Left ventricle myocardium superior (tissue), 1 donor: ENCODE data around the gene SELENOP. TPM values are rescaled to one million over a fixed set of nuclear protein-coding genes. Genes with fewer than 3 reads are reported as not detected.
"Not testable (repeated sequence)": the region's sequence is repeated elsewhere in the genome, so short reads cannot be mapped to it uniquely, and the experiment has no call there.

Experiments used
- ATAC-seq: fragments of 200-7000 bp; cut with Tn5 transposase; one replicate; pipeline ENCODE4 v1.9.1; 2020; ENCODE audit warnings: mild to moderate bottlenecking, moderate library complexity
- DNase-seq: peaks from one replicate; pipeline ENCODE4 v3.0.0-alpha.2; 2020
- intact Hi-C: fragments of 100-400 bp; cut with micrococcal nuclease; formaldehyde crosslinking; loops from one replicate; pipeline ENCODE4 v1.11.0; 2022
- total RNA-seq: library from RNA; stranded (reverse); fragmentation: NEBNext Ultra II Directional; extraction: Animal tissue kit (Norgen Biotek cat#: 25700); gene quantifications from one replicate; pipeline ENCODE4 v1.2.1, GENCODE V29; 2021
- donor health status: DM: no; HTN: yes; CAD: no; lungs with severe emphysema.

The SELENOP gene
- total RNA-seq, 1 donor from 2014 or later = 297 TPM

DNA sequence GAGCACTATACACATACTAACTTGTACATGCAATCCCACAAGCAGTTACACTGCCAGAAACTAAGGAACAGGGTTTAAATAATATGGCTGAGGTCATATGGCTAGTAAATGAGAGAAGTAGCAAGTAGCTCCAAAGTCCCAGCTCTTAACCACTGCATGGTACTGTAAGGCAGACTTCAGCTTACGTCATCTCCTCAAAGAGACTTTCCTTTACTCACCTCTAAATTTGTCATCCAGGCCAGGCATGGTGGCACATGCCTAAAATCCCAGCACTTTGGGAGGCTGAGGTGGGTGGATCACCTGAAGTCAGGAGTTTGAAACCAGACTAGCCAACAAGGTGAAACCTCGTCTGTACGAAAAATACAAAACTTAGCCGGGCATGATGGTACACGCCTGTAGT lies 20.4 kb upstream of the SELENOP start:
- intact Hi-C loops = no loop called here
- ATAC-seq (no peak), DNase-seq (no peak)

DNA sequence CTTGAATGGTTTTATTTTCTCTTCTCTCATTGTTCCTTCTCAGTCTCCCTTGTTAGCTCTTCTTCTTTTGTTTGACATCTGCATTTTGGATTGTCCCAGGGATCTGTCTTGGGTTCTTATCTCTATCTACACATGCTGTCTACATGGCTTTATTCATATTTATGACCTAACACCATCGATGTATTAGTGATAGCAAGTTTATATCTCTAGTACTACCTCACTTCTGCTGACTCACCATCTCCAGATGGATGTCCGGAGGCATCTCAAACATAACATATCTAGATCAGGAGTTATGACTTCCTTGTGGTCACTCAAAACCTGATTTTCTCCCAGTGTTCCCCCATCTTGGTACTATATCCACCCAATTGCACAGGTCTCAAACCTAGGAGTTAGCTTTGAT lies 19.2 kb upstream of the SELENOP start:
- intact Hi-C loops = no loop called here
- no peak for ATAC-seq
- no peak for DNase-seq

DNA sequence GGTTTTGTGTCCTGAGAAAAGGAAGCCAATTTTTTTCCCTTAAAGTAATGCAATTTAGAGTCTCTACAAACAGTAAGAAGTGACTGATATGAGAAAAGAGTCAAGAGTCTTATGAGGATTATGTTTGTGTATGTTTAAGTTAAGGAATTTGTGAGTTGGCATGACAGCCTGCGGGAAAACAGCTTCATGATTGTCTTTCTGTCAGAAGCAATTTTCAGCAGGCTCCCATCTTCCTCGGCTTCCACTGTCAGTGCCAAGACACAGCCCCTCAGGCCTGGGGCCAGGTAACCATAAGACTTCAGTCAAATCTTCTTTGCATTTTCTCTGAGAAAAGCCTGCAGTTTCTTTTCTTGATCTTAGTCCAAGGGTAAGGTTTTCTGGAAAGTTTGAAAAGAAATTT lies 17.0 kb upstream of the SELENOP start:
- no peak for DNase-seq
- ATAC-seq = no peak
- intact Hi-C loops = no loop called here

DNA sequence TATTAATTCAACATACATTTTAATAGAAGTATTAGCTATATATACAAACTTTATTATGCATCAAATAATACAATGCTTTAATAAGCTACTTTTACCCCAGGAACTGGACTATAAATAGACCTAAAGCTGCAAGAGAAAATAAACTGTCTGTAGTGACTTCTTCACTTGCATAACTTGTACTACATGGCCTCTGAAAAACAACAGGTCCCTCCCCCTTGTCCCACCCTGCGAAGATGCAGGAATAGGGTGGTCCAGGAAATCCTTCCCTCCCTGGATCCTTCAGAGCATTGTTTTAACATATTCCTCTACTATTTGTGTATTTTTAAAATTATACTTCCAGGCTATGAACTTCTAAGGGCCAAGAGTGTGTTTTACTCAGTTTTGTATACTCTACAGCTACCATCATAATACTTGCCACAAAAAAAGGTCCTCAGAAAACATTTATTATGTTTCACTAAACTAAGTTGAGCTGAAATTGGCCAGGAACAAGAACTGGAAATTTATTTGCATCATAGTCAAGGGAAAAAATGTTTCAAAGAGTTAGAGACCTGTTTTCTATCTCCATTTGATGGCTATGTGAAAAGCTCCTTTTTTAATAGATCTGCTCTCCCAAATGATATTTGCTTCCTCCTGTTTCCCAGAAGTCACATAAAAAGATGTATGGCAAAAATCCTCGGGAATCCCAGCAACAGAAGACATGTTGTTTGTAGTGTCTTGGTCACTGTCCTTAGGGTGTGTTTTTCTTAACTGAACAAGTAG lies 15.2 kb upstream of the SELENOP start:
- intact Hi-C loops = no loop called here
- ATAC-seq = no peak
- DNase-seq = no peak

DNA sequence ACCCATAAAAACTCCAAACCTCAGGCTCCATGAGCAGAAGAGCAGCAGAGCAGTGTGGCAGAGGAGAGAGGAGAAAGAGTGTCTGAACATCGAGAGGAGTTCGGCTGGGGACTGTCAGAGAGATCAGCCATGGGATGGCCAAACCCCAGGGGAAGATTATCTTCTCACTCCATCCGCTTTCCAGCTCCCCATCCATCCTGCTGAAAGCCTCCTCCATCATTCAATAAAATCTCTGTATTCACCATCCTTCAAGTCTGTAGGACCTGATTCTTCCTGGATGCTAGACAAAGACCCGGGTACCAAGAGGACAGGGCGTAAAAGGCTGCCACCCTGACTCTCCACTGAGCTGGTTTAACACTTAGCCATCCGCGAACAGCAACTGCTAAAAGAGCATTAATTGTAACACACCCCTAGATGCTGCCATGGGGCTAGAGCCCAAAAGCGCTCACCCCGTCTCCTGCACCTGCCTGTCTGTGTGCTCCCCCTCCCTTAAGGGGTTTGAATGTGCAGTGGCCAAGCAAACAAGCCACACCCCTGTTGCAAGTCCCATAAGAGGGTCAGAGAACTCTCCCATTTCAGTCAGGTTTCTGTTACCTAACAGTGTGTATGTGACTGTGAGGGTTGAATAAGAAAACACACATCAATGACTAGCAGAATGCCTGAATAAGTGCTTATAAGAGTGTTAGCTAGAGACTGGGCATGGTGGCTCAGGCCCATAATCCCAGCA lies 13.9 kb upstream of the SELENOP start:
- intact Hi-C loops = no loop called here
- ATAC-seq (no peak), DNase-seq (no peak)

GRCh38 chr5:42824347-42824976 lies 12.8 kb upstream of the SELENOP start:
- ATAC-seq (no peak), DNase-seq (no peak)
- intact Hi-C loops = no loop called here

DNA sequence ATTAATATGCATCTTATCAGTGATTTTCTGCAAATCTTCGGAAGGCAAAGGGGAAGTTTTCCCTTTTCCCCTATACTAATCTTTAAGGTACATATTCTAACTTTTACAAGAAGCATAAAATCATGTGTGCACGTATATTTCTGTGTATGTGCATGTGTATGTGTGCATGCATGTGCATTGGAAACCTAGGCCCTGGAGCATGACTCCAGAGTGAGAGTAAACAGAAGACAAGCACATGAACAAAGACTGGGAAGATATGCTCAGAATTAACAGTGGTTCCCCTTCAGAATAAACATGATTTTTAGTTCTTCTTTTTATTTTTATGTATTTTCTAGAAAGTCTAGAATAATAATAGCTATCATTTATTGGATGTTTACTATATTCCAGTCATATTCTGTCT lies 10.9 kb upstream of the SELENOP start:
- no peak for DNase-seq
- intact Hi-C loops = no loop called here
- no peak for ATAC-seq

- no peak for ATAC-seq
Observed at GRCh38 chr5:42819745-42820144, 8.1 kb upstream of the SELENOP start.

DNA sequence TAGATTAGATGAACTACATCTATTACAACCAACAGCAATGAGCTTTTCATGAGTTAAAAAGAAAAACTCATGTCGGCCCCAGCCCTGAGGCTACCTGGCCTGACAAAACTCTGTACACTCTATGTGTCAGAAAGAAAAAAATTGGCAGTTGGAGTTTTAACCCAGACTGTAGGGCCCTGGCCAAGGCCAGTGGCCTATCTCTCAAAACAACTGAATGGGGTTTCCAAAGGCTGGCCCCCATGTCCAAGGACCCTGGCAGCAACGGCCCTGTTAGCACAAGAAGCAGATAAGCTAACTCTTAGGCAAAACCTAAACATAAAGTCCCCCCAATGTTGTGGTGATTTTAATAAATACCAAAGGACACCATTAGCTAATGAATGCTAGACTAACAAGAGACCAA lies 4.9 kb upstream of the SELENOP start:
- DNase-seq, intact Hi-C loops, ATAC-seq: not testable (repeated sequence)

More at GRCh38 chr5:42819745-42820144, 8.1 kb upstream of the SELENOP start:
- DNase-seq = no peak
- intact Hi-C loops = no loop called here

DNA sequence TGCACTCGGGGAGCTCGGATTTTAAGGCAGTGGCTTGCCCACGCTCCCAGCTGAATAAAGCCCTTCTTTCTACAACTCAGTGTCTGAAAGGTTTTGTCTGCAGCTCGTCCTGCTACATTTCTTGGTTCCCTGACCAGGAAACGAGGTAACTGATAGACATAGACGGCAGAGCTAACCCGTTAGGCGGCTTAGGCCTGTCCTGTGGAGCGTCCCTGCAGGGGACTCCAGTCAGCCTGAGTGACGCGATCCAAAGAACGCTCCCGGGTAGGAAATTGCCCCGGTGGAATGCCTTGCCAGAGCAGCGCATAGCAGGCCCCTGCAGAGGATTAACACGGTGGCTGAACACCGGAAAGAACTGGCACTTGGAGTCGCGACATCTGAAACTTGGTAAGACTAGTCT lies 1.8 kb upstream of the SELENOP start:
- DNase-seq = no peak
- ATAC-seq = no peak
- intact Hi-C loops = no loop called here

GRCh38 chr5:42812620-42813019 lies 928 bp upstream of the SELENOP start:
- intact Hi-C loops = no loop called here
- DNase-seq (no peak), ATAC-seq (no peak)

- ATAC-seq = peak; percentile 22
- no peak for DNase-seq
- intact Hi-C loops = no loop called here
Observed at GRCh38 chr5:42810834-42811590, 680 bp downstream of the SELENOP start.

- intact Hi-C loops = loop anchor here (5.0 kb wide), 1 partner anchor 78 kb away; no protein-coding TSS in a partner anchor
- no peak for ATAC-seq
Observed at GRCh38 chr5:42808888-42809611, 2.6 kb downstream of the SELENOP start.

DNA sequence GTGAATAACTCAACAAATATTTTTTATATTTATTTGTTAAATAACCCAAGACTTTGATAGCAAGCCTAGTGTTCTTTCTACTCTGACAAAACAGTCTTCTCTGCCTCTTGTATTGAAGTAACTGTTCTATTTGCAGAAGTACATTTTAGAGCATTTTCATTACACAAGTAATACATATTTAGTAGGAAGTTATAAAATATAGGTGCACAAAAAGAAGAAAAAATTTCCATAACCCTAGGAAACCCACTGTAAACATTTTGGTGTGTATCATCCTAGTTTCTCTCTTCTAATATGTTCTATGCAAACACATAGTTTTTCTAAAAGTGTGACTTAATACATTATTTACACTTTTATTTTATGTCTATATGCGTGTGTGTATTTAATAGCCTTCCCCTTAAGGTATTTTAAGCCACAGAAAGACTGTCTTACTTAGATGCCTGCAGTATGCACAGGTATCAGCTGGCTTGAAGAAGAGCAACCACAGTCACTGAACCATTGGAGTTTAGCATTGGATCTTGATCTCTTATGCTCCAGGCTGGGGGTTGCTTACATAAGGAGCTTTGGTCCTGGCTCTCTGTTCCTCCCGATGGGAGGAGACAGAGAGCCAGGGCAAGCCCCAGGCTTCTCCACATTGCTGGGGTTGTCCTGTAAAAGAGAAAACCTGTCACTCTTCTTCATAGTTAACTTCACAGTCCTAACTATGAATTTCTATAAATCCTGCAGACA lies 3.8 kb downstream of the SELENOP start:
- ATAC-seq (peak; percentile 53), DNase-seq (no peak)
- intact Hi-C loops = loop anchor here (5.0 kb wide), 1 partner anchor 79 kb away; no protein-coding TSS in a partner anchor

More at GRCh38 chr5:42808888-42809611, 2.6 kb downstream of the SELENOP start:
- no peak for DNase-seq

DNA sequence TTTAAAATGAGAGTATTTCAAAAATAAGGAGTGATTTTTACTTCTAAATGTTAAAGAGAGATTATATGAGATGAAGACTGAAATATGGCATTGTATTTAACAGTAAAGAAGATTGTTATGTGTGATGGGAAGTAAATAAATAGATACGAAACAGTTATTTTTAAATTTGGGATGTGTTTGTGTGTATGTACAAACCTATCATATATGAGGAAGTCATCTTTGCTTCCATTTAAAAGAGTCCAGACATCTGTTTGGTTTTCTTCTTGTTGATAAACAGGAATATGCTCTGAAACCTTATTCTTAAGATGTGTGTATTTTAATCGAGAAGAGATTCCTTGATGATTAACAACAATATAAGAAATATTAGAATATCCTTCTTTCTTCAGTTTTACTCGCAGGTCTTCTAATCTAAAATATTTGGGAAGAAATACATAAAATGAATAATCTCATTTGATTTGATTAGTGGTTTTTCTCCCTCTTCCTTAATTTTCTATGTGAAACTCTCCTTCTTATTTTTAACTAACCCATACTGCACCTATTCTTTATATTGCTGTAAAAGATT lies 4.9 kb downstream of the SELENOP start:
- intact Hi-C loops = loop anchor here (5.0 kb wide), 1 partner anchor 81 kb away; no protein-coding TSS in a partner anchor
- DNase-seq (no peak), ATAC-seq (no peak)

- intact Hi-C loops = loop anchor here (5.0 kb wide), 1 partner anchor 81 kb away; no protein-coding TSS in a partner anchor
- no peak for ATAC-seq
Observed at GRCh38 chr5:42806004-42806700, 5.5 kb downstream of the SELENOP start.

DNA sequence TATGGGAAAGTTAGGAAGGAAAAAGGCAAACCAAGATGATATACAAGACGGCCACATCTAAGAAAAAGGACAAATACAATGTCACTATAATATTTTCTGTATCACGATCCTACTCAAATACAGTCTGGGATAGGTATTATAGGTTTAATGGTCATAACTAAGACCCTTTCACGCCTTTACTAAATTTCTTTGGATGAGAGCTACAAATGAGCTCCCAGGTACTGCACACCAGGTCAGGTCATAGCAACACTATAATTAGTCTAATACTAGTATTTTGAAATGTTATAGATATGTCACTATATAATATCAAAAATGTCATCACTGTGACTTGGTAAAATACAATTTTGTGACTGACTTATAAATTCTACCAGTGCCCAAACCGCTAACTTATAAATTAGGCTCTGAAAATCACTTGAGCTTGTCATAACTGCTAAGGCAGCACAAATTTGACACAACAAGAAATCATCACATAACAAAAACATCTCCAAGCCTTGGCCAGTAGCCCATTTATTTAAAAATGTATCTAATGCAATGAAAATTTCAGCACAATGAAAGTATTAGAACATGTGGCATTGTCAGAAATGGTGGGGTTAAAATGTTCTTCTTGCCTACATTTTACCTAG lies 6.9 kb downstream of the SELENOP start:
- DNase-seq (no peak), ATAC-seq (no peak)
- intact Hi-C loops = loop anchor here (5.0 kb wide), 1 partner anchor 82 kb away; no protein-coding TSS in a partner anchor

More at GRCh38 chr5:42806004-42806700, 5.5 kb downstream of the SELENOP start:
- no peak for DNase-seq
